Measurements from ENCODE around the gene PLEKHD1. TPM values are rescaled to one million over a fixed set of nuclear protein-coding genes. Genes with fewer than 3 reads are reported as not detected.

PLEKHD1 gene
- total RNA-seq, 1 experiment from 2014 or later: 0.37 TPM

- no TSS peak for BruUV-seq (replicated peaks)
- intact Hi-C loops (cut with micrococcal nuclease; ENCODE audit: unreplicated experiment): no loop called here
- Histone ChIP-seq H3K9me3 (ENCODE audit: low read depth, low read length, poor library complexity, severe bottlenecking) (no peaks in the 10 kb centered on the region), H3K27ac (ENCODE audit: low read depth, low read length, poor library complexity, severe bottlenecking) (no peak overlapping the region), H3K4me1 (ENCODE audit: insufficient read depth, low read length, poor library complexity, severe bottlenecking) (no peaks in the 10 kb centered on the region), H3K4me3 (ENCODE audit: low read depth, low read length, poor library complexity, severe bottlenecking) (no peak overlapping the region), H3K36me3 (ENCODE audit: insufficient read depth, low read length, poor library complexity, severe bottlenecking) (no peaks in the 10 kb centered on the region), H3K27me3 (replicated peaks; ENCODE audit: insufficient read depth, low read depth, low read length, poor library complexity) (peaks cover 5% of the 10 kb centered on the region)
- TF ChIP-seq EZH2 (IDR thresholded peaks at IDR 0.05; ENCODE audit: borderline replicate concordance, low read depth, low read length, poor library complexity, severe bottlenecking): no peak
- TF ChIP-seq CTCF (conservative IDR thresholded peaks at IDR 0.05; ENCODE audit: low read depth, low read length): no peak
- POLR2A ChIA-PET (ENCODE audit: low non-redundant PET): no interaction called here
- DNase-seq (ENCODE audit: low spot score): no peak
- CTCF ChIA-PET: no interaction called here
Measured at GRCh38 chr14:69528143-69528542, 43.6 kb downstream of the PLEKHD1 start.

- Histone ChIP-seq H3K27ac (ENCODE audit: low read depth, low read length, poor library complexity, severe bottlenecking) (no peak overlapping the region), H3K9me3 (ENCODE audit: low read depth, low read length, poor library complexity, severe bottlenecking) (no peaks in the 10 kb centered on the region), H3K4me3 (ENCODE audit: low read depth, low read length, poor library complexity, severe bottlenecking) (no peak overlapping the region), H3K4me1 (ENCODE audit: insufficient read depth, low read length, poor library complexity, severe bottlenecking) (no peaks in the 10 kb centered on the region), H3K36me3 (ENCODE audit: insufficient read depth, low read length, poor library complexity, severe bottlenecking) (no peaks in the 10 kb centered on the region), H3K27me3 (replicated peaks; ENCODE audit: insufficient read depth, low read depth, low read length, poor library complexity) (peaks cover 10% of the 10 kb centered on the region)
- DNase-seq (ENCODE audit: low spot score): no peak
- POLR2A ChIA-PET (ENCODE audit: low non-redundant PET): no interaction called here
- TF ChIP-seq CTCF (conservative IDR thresholded peaks at IDR 0.05; ENCODE audit: low read depth, low read length): no peak
- TF ChIP-seq EZH2 (IDR thresholded peaks at IDR 0.05; ENCODE audit: borderline replicate concordance, low read depth, low read length, poor library complexity, severe bottlenecking): no peak
- CTCF ChIA-PET: no interaction called here
- BruUV-seq (replicated peaks): no TSS peak
- intact Hi-C loops (cut with micrococcal nuclease; ENCODE audit: unreplicated experiment): no loop called here
Measured at GRCh38 chr14:69528930-69529329, 44.4 kb downstream of the PLEKHD1 start.

- no peaks in the 10 kb centered on the region for H3K4me1 ChIP-seq (ENCODE audit: insufficient read depth, low read length, poor library complexity, severe bottlenecking)
- H3K27me3 ChIP-seq (replicated peaks; ENCODE audit: insufficient read depth, low read depth, low read length, poor library complexity): peaks cover 10% of the 10 kb centered on the region
- CTCF ChIA-PET: no interaction called here
- TF ChIP-seq EZH2 (IDR thresholded peaks at IDR 0.05; ENCODE audit: borderline replicate concordance, low read depth, low read length, poor library complexity, severe bottlenecking) (no peak), CTCF (conservative IDR thresholded peaks at IDR 0.05; ENCODE audit: low read depth, low read length) (no peak)
- no peak overlapping the region for H3K27ac ChIP-seq (ENCODE audit: low read depth, low read length, poor library complexity, severe bottlenecking)
- DNase-seq (ENCODE audit: low spot score): no peak
- no peaks in the 10 kb centered on the region for H3K36me3 ChIP-seq (ENCODE audit: insufficient read depth, low read length, poor library complexity, severe bottlenecking)
- intact Hi-C loops (cut with micrococcal nuclease; ENCODE audit: unreplicated experiment): no loop called here
- no peaks in the 10 kb centered on the region for H3K9me3 ChIP-seq (ENCODE audit: low read depth, low read length, poor library complexity, severe bottlenecking)
- BruUV-seq (replicated peaks): no TSS peak
- no peak overlapping the region for H3K4me3 ChIP-seq (ENCODE audit: low read depth, low read length, poor library complexity, severe bottlenecking)
- POLR2A ChIA-PET (ENCODE audit: low non-redundant PET): no interaction called here
Measured at GRCh38 chr14:69529563-69529962, 45.0 kb downstream of the PLEKHD1 start.
